Esophagus muscularis mucosa (tissue), 4 donors: ENCODE data around the gene ITPRID2. TPM values are rescaled to one million over a fixed set of nuclear protein-coding genes. Genes with fewer than 3 reads are reported as not detected.

Experiments
- DNase-seq: peaks from one replicate; pipeline ENCODE4 v3.0.0-alpha.2; 2017; ENCODE audit errors: extremely low spot score
- H3K27ac ChIP-seq, 4 donors: fragments of 200-600 bp; sonication (generic); replicated peaks in 1 of 4; 1 replicate in 3 of 4; 2 replicates in 1 of 4; pipeline ENCODE4 v1.5.1; 2016 to 2019; ENCODE audit warnings: mild to moderate bottlenecking in 1 of 4
- H3K27me3 ChIP-seq, 4 donors: fragments of 200-600 bp; sonication (generic); one replicate each; pipeline versions ENCODE4 v1.5.1 to v1.6.0; 2016 to 2019
- H3K36me3 ChIP-seq, 4 donors: fragments of 200-600 bp; sonication (generic); one replicate each; pipeline ENCODE4 v1.5.1; 2016 to 2019
- H3K4me1 ChIP-seq, 4 donors: fragments of 200-600 bp; sonication (generic); one replicate each; pipeline ENCODE4 v1.5.1; 2016 to 2019
- H3K4me3 ChIP-seq, 4 donors: fragments of 200-600 bp; sonication (generic); 1 replicate in 2 of 4; 2 replicates in 2 of 4; pipeline ENCODE4 v1.5.1; 2016 to 2019; ENCODE audit warnings: mild to moderate bottlenecking in 4 of 4, moderate library complexity in 1 of 4
- H3K9me3 ChIP-seq, 4 donors: fragments of 200-600 bp; sonication (generic); 1 replicate in 3 of 4; 2 replicates in 1 of 4; pipeline ENCODE4 v1.5.1; 2016 to 2019
- EP300 ChIP-seq: sonication (generic); formaldehyde crosslinking; IDR thresholded peaks from one replicate; pipeline ENCODE4 v1.6.1; 2017; ENCODE audit warnings: antibody characterized with exemption
- POLR2A ChIP-seq: fragments of 450-650 bp; IDR thresholded peaks from one replicate; pipeline ENCODE4 v1.6.1; 2017; ENCODE audit warnings: antibody characterized with exemption, moderate library complexity, mild to moderate bottlenecking, low read depth
- POLR2AphosphoS5 ChIP-seq, 2 donors: sonication (generic); formaldehyde crosslinking; IDR thresholded peaks; one replicate each; pipeline ENCODE4 v1.6.1; 2017; ENCODE audit warnings: antibody characterized with exemption in 2 of 2
- WGBS: methylation state at CpG from one replicate; pipeline ENCODE4 v1.1.5; 2018; 5-methylcytosine and 5-hydroxymethylcytosine counted together
- intact Hi-C: fragments of 100-400 bp; cut with DNase I; formaldehyde crosslinking; loops from one replicate; pipeline ENCODE4 v1.15.1; 2023
- total RNA-seq, 4 donors: library from RNA; depleted of rRNA; stranded (reverse); fragments of >200 nt; gene quantifications; one replicate each; pipeline versions ENCODE4 v1.1.0 to v1.2.1, GENCODE V29; 2016
- TF ChIP-seq, protein P1 (sequence below), 3 experiments: fragments of 200-600 bp in 2 of 3; fragments of 450-650 bp in 1 of 3; sonication (generic) in 2 of 3; IDR thresholded peaks; one replicate each; pipeline ENCODE4 v1.5.1; 2017 to 2019; ENCODE audit warnings: antibody characterized with exemption in 3 of 3, mild to moderate bottlenecking in 2 of 3, moderate library complexity in 1 of 3

Gene ITPRID2
- total RNA-seq, 4 donors from 2014 or later: 98.6 to 113 (median 103) TPM

DNA sequence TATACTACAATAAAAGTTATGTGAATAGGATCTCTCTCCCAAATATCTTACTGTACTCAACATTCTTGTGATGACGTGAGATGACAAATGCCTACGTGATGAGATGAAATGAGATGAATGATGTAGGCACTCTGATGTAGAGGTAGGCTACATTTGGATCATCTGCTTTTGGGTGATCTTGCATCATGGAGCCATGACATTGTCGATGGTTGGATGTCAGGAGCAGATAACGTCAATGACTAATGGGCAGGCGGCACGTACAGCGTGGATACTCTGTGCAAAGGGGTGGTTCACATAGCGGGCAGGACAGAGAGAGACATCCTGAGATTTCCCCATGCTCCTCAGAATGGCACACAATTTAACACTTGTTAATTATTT is 53.4 kb downstream of the ITPRID2 start:
- Histone ChIP-seq H3K4me1 (no peaks in the 10 kb centered on the region), H3K4me3 (no peak overlapping the region), H3K36me3 (no peaks in the 10 kb centered on the region), H3K9me3 (no peaks in the 10 kb centered on the region), H3K27ac (no peak overlapping the region), H3K27me3 (no peaks in the 10 kb centered on the region)
- intact Hi-C loops: no loop called here
- no peak for TF ChIP-seq POLR2A
- no peak for TF ChIP-seq EP300
- TF ChIP-seq POLR2AphosphoS5 (IDR thresholded peaks at IDR 0.05): no peak
- TF ChIP-seq, protein P1, sequence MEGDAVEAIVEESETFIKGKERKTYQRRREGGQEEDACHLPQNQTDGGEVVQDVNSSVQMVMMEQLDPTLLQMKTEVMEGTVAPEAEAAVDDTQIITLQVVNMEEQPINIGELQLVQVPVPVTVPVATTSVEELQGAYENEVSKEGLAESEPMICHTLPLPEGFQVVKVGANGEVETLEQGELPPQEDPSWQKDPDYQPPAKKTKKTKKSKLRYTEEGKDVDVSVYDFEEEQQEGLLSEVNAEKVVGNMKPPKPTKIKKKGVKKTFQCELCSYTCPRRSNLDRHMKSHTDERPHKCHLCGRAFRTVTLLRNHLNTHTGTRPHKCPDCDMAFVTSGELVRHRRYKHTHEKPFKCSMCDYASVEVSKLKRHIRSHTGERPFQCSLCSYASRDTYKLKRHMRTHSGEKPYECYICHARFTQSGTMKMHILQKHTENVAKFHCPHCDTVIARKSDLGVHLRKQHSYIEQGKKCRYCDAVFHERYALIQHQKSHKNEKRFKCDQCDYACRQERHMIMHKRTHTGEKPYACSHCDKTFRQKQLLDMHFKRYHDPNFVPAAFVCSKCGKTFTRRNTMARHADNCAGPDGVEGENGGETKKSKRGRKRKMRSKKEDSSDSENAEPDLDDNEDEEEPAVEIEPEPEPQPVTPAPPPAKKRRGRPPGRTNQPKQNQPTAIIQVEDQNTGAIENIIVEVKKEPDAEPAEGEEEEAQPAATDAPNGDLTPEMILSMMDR (IDR thresholded peaks at IDR 0.05): no peak
- WGBS: 98% methylated on average over 8 of the region's 8 CpGs
- no peak for DNase-seq

DNA sequence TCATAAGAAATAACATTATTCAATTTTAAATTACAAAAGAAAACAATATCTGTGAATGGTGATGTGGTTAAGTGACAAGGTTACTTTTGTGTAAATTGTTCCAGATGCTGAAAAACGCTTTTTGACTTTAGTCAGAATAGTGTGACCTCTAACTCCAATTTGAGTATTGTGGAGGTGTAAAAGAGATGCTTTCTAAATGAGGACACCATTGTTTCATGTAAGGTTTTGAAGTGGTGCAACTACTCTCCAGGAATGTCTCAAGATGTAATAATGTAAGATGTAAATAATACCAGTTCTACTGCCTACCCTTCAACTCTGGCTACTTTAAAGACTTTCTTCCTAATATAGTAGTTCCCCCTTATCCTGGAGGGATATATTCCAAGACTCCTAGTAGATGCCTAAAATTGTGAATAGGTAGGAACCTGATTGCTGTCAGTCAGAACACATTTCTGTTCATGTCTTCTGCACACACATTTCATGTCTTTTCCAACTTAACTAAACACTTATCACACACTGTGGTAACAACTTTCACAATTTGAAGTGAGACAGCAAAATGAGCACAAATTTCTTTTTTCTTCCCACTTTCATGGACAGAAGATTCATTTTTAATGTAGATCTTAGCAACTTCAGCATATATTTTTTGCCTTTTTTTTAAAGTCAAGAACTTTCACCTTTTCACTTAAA is 55.1 kb downstream of the ITPRID2 start:
- Histone ChIP-seq H3K36me3 (no peaks in the 10 kb centered on the region), H3K4me3 (no peak overlapping the region), H3K27ac (no peak overlapping the region), H3K9me3 (no peaks in the 10 kb centered on the region), H3K4me1 (no peaks in the 10 kb centered on the region), H3K27me3 (no peaks in the 10 kb centered on the region)
- intact Hi-C loops: no loop called here
- DNase-seq: no peak
- no peak for TF ChIP-seq EP300
- no peak for TF ChIP-seq POLR2A
- no peak for TF ChIP-seq POLR2AphosphoS5 (IDR thresholded peaks at IDR 0.05)
- TF ChIP-seq, protein P1 (IDR thresholded peaks at IDR 0.05): no peak
- 80% methylated on average over 1 of the region's 1 CpG for WGBS

DNA sequence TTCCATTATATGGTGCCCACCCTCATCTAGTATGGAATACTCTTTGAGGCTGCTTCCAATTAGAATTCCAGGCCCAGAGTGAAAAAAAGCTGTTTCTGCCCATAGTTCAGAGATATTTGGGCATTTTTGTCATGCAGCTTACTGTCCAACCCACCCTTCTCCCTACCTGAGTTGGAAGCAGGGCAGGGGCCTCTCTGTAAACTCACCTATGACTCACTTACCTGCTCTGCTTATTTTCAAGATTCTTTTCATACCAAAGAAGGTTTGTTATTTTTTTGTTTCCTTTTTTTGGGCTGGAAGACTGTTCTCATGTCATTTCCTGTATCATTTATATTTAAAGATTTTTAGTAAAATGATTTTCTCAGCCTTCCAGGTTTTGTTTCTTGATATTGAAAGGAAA is 55.7 kb downstream of the ITPRID2 start:
- Histone ChIP-seq H3K27ac (no peak overlapping the region), H3K4me1 (no peaks in the 10 kb centered on the region), H3K9me3 (no peaks in the 10 kb centered on the region), H3K27me3 (no peaks in the 10 kb centered on the region), H3K36me3 (no peaks in the 10 kb centered on the region), H3K4me3 (no peak overlapping the region)
- intact Hi-C loops: no loop called here
- TF ChIP-seq POLR2A (no peak), POLR2AphosphoS5 (IDR thresholded peaks at IDR 0.05) (no peak), EP300 (no peak)
- TF ChIP-seq, protein P1 (IDR thresholded peaks at IDR 0.05): no peak
- no peak for DNase-seq

DNA sequence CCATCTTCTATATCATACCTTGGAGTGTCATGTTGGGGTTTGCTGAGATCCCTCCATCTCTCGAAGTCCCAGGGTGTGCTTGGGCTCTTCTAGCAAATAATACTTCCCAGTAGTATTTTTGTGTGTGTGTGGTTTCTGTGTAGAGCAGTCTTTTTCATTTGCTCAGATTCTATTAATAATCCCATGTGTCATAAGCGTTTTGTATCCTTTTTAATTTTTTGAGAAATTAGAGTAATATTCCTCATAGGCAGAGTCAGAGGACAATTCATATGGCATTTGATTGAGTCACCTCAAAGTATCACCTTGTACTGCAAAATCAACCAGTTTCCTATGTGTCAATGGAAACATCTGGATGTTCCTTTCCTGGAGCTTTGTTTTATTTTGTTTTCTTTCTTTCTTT is 56.7 kb downstream of the ITPRID2 start:
- no peaks in the 10 kb centered on the region for H3K4me1 ChIP-seq
- H3K9me3 ChIP-seq: no peaks in the 10 kb centered on the region
- no peak overlapping the region for H3K27ac ChIP-seq
- no peaks in the 10 kb centered on the region for H3K36me3 ChIP-seq
- no peaks in the 10 kb centered on the region for H3K27me3 ChIP-seq
- no peak overlapping the region for H3K4me3 ChIP-seq
- DNase-seq: no peak
- WGBS: 97% methylated on average over 2 of the region's 2 CpGs
- no peak for TF ChIP-seq POLR2AphosphoS5 (IDR thresholded peaks at IDR 0.05)
- TF ChIP-seq, protein P1 (IDR thresholded peaks at IDR 0.05): no peak
- TF ChIP-seq EP300: no peak
- TF ChIP-seq POLR2A: no peak
- intact Hi-C loops: no loop called here

DNA sequence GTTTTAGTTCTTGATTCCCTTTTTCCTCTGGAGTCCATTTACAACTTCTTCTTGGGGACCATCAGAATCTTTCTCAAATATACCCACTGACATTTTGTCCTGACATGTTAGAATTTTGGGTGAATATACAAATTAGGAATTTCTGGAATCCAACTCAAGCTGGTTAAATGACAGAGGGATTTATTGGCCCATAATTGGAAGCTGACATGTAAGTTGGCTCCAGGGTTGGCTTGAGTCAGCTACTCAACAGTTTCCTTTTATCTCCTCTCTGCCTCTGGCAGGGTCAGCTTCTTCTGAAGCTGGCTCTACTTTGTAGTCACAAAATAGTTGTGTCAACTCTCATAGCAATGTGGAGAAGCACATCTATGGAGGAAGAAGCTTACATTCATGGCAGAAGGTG is 57.5 kb downstream of the ITPRID2 start:
- TF ChIP-seq POLR2AphosphoS5 (IDR thresholded peaks at IDR 0.05) (no peak), EP300 (no peak), POLR2A (no peak)
- TF ChIP-seq, protein P1 (IDR thresholded peaks at IDR 0.05): no peak
- no peak overlapping the region for H3K4me3 ChIP-seq
- no peak overlapping the region for H3K27ac ChIP-seq
- H3K4me1 ChIP-seq: peaks cover 0 to 5% (median 0%) of the 10 kb centered on the region in 4 donors
- intact Hi-C loops: no loop called here
- H3K27me3 ChIP-seq: no peaks in the 10 kb centered on the region
- no peak for DNase-seq
- H3K36me3 ChIP-seq: no peaks in the 10 kb centered on the region
- H3K9me3 ChIP-seq: no peaks in the 10 kb centered on the region
